Loucy (cell line): Measurements from ENCODE around the gene COBLL1.

Experiments
- H2AFZ ChIP-seq: fragments of 200-600 bp; sonication (generic); 2 replicates; pipeline ENCODE4 v1.6.0; 2016; ENCODE audit warnings: antibody characterized with exemption, mild to moderate bottlenecking, low read length, moderate library complexity
- H3F3A ChIP-seq: fragments of 200-600 bp; 2 replicates; pipeline ENCODE4 v1.6.0; 2016; ENCODE audit warnings: antibody characterized with exemption, low read depth, mild to moderate bottlenecking
- H3K27me3 ChIP-seq: fragments of 200-600 bp; sonication (generic); 2 replicates; pipeline ENCODE4 v1.6.1; 2014; ENCODE audit warnings: low read length, mild to moderate bottlenecking; ENCODE audit not compliant: insufficient read depth, poor library complexity, severe bottlenecking
- H3K36me3 ChIP-seq: fragments of 200-600 bp; sonication (generic); 2 replicates; pipeline ENCODE4 v1.6.1; 2016; ENCODE audit warnings: low read length; ENCODE audit not compliant: insufficient read depth
- H3K4me1 ChIP-seq: fragments of 200-600 bp; sonication (generic); 2 replicates; pipeline ENCODE4 v1.5.1; 2014; ENCODE audit warnings: low read length, mild to moderate bottlenecking; ENCODE audit not compliant: insufficient read depth, poor library complexity, severe bottlenecking
- H3K4me2 ChIP-seq: fragments of 200-600 bp; sonication (generic); 2 replicates; pipeline ENCODE4 v1.6.0; 2014; ENCODE audit warnings: antibody characterized with exemption, low read length, low read depth, mild to moderate bottlenecking; ENCODE audit not compliant: poor library complexity, severe bottlenecking
- H3K4me3 ChIP-seq: fragments of 200-600 bp; sonication (generic); 2 replicates; pipeline ENCODE4 v1.5.1; 2014; ENCODE audit warnings: low read length, mild to moderate bottlenecking, mixed read lengths; ENCODE audit not compliant: poor library complexity, severe bottlenecking
- H3K79me2 ChIP-seq: fragments of 200-600 bp; sonication (generic); 2 replicates; pipeline ENCODE4 v1.6.1; 2014; ENCODE audit warnings: low read length; ENCODE audit not compliant: insufficient read depth
- H3K9ac ChIP-seq: fragments of 200-600 bp; sonication (generic); 2 replicates; pipeline ENCODE4 v1.6.0; 2014; ENCODE audit warnings: mild to moderate bottlenecking, low read depth, low read length, moderate library complexity; ENCODE audit not compliant: poor library complexity, severe bottlenecking
- H3K9me2 ChIP-seq: fragments of 200-600 bp; sonication (generic); replicated peaks from 2 replicates; pipeline ENCODE4 v1.6.1; 2016; ENCODE audit warnings: low read depth, low read length, mixed read lengths
- H3K9me3 ChIP-seq: fragments of 200-600 bp; sonication (generic); 2 replicates; pipeline ENCODE4 v1.6.1; 2014; ENCODE audit warnings: mild to moderate bottlenecking, antibody characterized with exemption, low read length, low read depth; ENCODE audit not compliant: insufficient read depth
- H4K20me1 ChIP-seq: fragments of 200-600 bp; sonication (generic); 2 replicates; pipeline ENCODE4 v1.6.0; 2014; ENCODE audit warnings: antibody characterized with exemption, low read length, mild to moderate bottlenecking; ENCODE audit not compliant: insufficient read depth, poor library complexity, severe bottlenecking
- EZH2phosphoT487 ChIP-seq: fragments of 200-600 bp; IDR thresholded peaks from 2 replicates; pipeline ENCODE4 v1.6.1; 2018; ENCODE audit warnings: antibody characterized with exemption, mild to moderate bottlenecking, moderate library complexity, borderline replicate concordance
- TF ChIP-seq, protein P1 (sequence below): fragments of 200-600 bp; sonication (generic); conservative IDR thresholded peaks from 2 replicates; pipeline ENCODE4 v1.5.1; 2014; ENCODE audit warnings: mild to moderate bottlenecking, antibody characterized with exemption, low read length

The COBLL1 gene

GRCh38 chr2:164742738-164743317 lies 98.8 kb downstream of the COBLL1 start:
- Histone ChIP-seq H3K9me3 (no peaks in the 10 kb centered on the region), H3K79me2 (no peaks in the 10 kb centered on the region), H4K20me1 (no peaks in the 10 kb centered on the region), H3K4me2 (no peak overlapping the region), H3K4me1 (no peaks in the 10 kb centered on the region), H3K27me3 (no peaks in the 10 kb centered on the region), H3F3A (no peaks in the 10 kb centered on the region), H3K9me2 (no peaks in the 10 kb centered on the region), H3K36me3 (no peaks in the 10 kb centered on the region), H2AFZ (no peak overlapping the region), H3K4me3 (no peak overlapping the region), H3K9ac (no peak overlapping the region)
- TF ChIP-seq, protein P1, sequence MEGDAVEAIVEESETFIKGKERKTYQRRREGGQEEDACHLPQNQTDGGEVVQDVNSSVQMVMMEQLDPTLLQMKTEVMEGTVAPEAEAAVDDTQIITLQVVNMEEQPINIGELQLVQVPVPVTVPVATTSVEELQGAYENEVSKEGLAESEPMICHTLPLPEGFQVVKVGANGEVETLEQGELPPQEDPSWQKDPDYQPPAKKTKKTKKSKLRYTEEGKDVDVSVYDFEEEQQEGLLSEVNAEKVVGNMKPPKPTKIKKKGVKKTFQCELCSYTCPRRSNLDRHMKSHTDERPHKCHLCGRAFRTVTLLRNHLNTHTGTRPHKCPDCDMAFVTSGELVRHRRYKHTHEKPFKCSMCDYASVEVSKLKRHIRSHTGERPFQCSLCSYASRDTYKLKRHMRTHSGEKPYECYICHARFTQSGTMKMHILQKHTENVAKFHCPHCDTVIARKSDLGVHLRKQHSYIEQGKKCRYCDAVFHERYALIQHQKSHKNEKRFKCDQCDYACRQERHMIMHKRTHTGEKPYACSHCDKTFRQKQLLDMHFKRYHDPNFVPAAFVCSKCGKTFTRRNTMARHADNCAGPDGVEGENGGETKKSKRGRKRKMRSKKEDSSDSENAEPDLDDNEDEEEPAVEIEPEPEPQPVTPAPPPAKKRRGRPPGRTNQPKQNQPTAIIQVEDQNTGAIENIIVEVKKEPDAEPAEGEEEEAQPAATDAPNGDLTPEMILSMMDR, result no peak
- no peak for TF ChIP-seq EZH2phosphoT487

DNA sequence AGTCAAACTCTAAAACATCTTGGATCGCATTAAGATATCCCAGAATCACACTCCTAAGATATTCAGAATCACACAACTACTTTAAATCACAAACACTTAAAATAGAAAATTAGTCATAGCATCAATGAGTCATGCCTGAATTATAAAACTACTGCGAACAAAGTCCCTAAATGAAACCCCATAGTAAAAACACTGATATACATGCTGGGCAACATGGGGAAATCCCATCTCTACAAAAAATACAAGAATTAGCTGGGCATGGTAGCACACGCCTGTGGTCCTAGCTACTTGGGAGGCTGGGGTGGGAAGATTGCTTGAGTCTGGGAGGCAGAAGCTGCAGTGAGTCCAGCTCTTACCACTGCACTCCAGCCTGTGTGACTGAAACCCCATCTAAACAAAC lies 101.7 kb downstream of the COBLL1 start:
- no peaks in the 10 kb centered on the region for H3K9me2 ChIP-seq
- H3K4me2 ChIP-seq, result no peak overlapping the region
- H3K9ac ChIP-seq, result no peak overlapping the region
- H3K4me3 ChIP-seq, result no peak overlapping the region
- H3K27me3 ChIP-seq, result no peaks in the 10 kb centered on the region
- H3K4me1 ChIP-seq, result peaks cover 22% of the 10 kb centered on the region
- H3K79me2 ChIP-seq, result no peaks in the 10 kb centered on the region
- H3K36me3 ChIP-seq, result no peaks in the 10 kb centered on the region
- H4K20me1 ChIP-seq, result no peaks in the 10 kb centered on the region
- TF ChIP-seq, protein P1, result no peak
- no peak for TF ChIP-seq EZH2phosphoT487
- H3K9me3 ChIP-seq, result no peaks in the 10 kb centered on the region
- H3F3A ChIP-seq, result 0 out of 2 replicates have a peak, but pooled peaks cover 2% of the 10 kb centered on the region
- H2AFZ ChIP-seq, result no peak overlapping the region

DNA sequence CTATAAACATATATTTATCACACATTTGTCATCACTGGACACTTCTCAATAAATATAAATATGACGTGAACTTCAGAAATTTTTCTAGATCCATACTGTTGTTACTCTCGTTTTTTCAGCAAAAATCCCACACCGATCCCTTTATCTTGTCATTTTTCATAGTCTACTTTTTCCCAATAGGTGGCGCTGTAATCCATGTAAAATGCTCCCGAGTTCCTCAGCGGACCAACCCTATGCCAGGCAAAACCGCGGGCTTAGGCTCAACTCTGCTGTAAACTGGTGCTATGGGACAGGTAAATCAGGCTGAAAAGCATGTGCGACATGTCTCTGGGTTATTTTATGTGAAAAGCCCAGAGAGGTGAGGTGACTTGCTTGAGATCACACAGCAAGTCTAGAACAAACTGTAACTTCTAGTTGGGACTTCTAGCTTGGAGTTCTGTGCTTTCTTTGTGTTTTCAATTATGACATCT lies 104.0 kb downstream of the COBLL1 start:
- H3K4me2 ChIP-seq, result peak overlapping the region; percentile 40
- 0 out of 2 replicates have a peak, but pooled peaks cover 2% of the 10 kb centered on the region for H3F3A ChIP-seq
- no peaks in the 10 kb centered on the region for H3K27me3 ChIP-seq
- no peaks in the 10 kb centered on the region for H4K20me1 ChIP-seq
- peak overlapping the region; percentile 48 for H3K4me3 ChIP-seq
- H3K9me2 ChIP-seq, result no peaks in the 10 kb centered on the region
- H3K36me3 ChIP-seq, result no peaks in the 10 kb centered on the region
- no peaks in the 10 kb centered on the region for H3K79me2 ChIP-seq
- no peak overlapping the region for H3K9ac ChIP-seq
- no peaks in the 10 kb centered on the region for H3K9me3 ChIP-seq
- H2AFZ ChIP-seq, result peak overlapping the region; percentile 69
- peaks cover 32% of the 10 kb centered on the region for H3K4me1 ChIP-seq
- no peak for TF ChIP-seq EZH2phosphoT487
- TF ChIP-seq, protein P1, result peak; percentile 92
